ENCODE data around the gene BCL2L12. TPM values are rescaled to one million over a fixed set of nuclear protein-coding genes. Genes with fewer than 3 reads are reported as not detected.

BCL2L12 gene
- total RNA-seq, 1 experiment from 2014 or later: 145 TPM

DNA sequence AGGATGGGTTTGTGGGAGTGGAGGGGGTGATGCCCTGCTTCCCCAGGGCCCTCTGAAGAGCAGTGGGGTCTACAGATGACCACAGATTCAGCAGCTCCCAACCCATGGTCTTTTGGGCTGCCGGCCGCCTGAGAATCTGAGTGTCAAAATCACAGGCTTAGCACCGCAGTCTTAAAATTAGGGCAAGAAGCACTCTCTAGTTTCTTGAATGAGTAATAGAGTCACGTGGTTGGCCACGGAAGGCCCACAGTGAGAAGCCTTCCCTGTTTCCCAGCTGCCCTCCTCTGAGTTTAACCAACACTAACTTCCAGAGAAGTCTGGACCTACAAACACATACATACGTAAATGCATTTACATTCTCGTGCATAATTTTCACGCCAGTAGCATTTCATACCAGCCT lies 16.5 kb downstream of the BCL2L12 start:
- H3K79me2 ChIP-seq (ENCODE audit: insufficient read depth, low read length): peaks cover 22% of the 10 kb centered on the region; the same call in 1 of the 2 replicates
- no peak for DNase-seq
- H3K27me3 ChIP-seq (ENCODE audit: insufficient read depth, low read length): no peaks in the 10 kb centered on the region
- no peak overlapping the region for H3K18ac ChIP-seq (ENCODE audit: insufficient read length, low read depth, low read length)
- no peaks in the 10 kb centered on the region for H4K20me1 ChIP-seq (ENCODE audit: control insufficient read depth, insufficient read depth, insufficient read length)
- H3K79me1 ChIP-seq (ENCODE audit: insufficient read depth, low read depth, low read length, poor library complexity, severe bottlenecking): peaks cover 2% of the 10 kb centered on the region
- no peak overlapping the region for H3K9ac ChIP-seq (ENCODE audit: extremely low read depth, insufficient read length, low read length)
- H3K23me2 ChIP-seq (ENCODE audit: insufficient read length, low read depth, low read length, poor library complexity, severe bottlenecking): no peaks in the 10 kb centered on the region
- Mint-ChIP-seq H3K36me3 (ENCODE audit: insufficient read depth in 1 of 3, low read depth in 3 of 3) (peaks cover 46 to 61% (median 58%) of the 10 kb centered on the region in 3 experiments), H3K4me3 (peak overlapping the region in 1 of 2 experiments; percentile 44; a peak in 1 of 5 replicates), H3K27ac (no peak overlapping the region), H3K4me1 (peaks cover 25 to 52% of the 10 kb centered on the region in 2 experiments), H3K9me3 (no peaks in the 10 kb centered on the region; a peak in 3 of 5 replicates), H3K27me3 (ENCODE audit: low read depth) (no peaks in the 10 kb centered on the region)
- no peak overlapping the region for H2BK12ac ChIP-seq (ENCODE audit: insufficient read length, low read depth, low read length)
- H4K91ac ChIP-seq (ENCODE audit: insufficient read length, low read depth, low read length): no peak overlapping the region
- H2BK20ac ChIP-seq (ENCODE audit: low read depth, low read length, poor library complexity, severe bottlenecking): no peak overlapping the region
- no peak overlapping the region for H3K27ac ChIP-seq (ENCODE audit: insufficient read length, low read depth, low read length)
- TF ChIP-seq, protein P1, sequence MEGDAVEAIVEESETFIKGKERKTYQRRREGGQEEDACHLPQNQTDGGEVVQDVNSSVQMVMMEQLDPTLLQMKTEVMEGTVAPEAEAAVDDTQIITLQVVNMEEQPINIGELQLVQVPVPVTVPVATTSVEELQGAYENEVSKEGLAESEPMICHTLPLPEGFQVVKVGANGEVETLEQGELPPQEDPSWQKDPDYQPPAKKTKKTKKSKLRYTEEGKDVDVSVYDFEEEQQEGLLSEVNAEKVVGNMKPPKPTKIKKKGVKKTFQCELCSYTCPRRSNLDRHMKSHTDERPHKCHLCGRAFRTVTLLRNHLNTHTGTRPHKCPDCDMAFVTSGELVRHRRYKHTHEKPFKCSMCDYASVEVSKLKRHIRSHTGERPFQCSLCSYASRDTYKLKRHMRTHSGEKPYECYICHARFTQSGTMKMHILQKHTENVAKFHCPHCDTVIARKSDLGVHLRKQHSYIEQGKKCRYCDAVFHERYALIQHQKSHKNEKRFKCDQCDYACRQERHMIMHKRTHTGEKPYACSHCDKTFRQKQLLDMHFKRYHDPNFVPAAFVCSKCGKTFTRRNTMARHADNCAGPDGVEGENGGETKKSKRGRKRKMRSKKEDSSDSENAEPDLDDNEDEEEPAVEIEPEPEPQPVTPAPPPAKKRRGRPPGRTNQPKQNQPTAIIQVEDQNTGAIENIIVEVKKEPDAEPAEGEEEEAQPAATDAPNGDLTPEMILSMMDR (conservative IDR thresholded peaks at IDR 0.05): no peak
- H3T11ph ChIP-seq (ENCODE audit: low read length): no peak overlapping the region
- no peak overlapping the region for H4K8ac ChIP-seq (replicated peaks; ENCODE audit: insufficient read length, low read depth, low read length)
- no peak overlapping the region for H2BK120ac ChIP-seq (ENCODE audit: low read depth, low read length, poor library complexity, severe bottlenecking)
- no peak overlapping the region for H3K56ac ChIP-seq (ENCODE audit: insufficient read length, low read depth, low read length)
- no peaks in the 10 kb centered on the region for H3K9me3 ChIP-seq (ENCODE audit: control insufficient read depth, low read depth, low read length)
- no peak overlapping the region for H2BK5ac ChIP-seq (ENCODE audit: insufficient read length, low read length)
- no peak overlapping the region for H3K23ac ChIP-seq (ENCODE audit: insufficient read length, low read depth, low read length)
- H3K14ac ChIP-seq (ENCODE audit: insufficient read depth, low read length): no peak overlapping the region
- peaks cover 4% of the 10 kb centered on the region; the same call in 1 of the 2 replicates for H3K4me1 ChIP-seq (ENCODE audit: insufficient read depth, low read length)
- H2AFZ ChIP-seq (ENCODE audit: low read length): no peak overlapping the region
- H3K4ac ChIP-seq (ENCODE audit: low read depth, low read length): no peak overlapping the region
- H3K4me2 ChIP-seq (ENCODE audit: insufficient read depth, insufficient read length, low read length): no peak overlapping the region
- H2BK15ac ChIP-seq (ENCODE audit: low read depth, low read length): no peak overlapping the region
- no peak overlapping the region for H2AK5ac ChIP-seq (ENCODE audit: insufficient read length, low read length)
- H4K5ac ChIP-seq (ENCODE audit: insufficient read length, low read depth, low read length): no peak overlapping the region
- no CpG with 5 or more reads among the region's 8 CpGs for WGBS (ENCODE audit: extremely low coverage, insufficient read length, low lambda C conversion rate)
